MM.1S (cell line): ENCODE data around the gene PTPN3.

Experiments
- DNase-seq: peaks from one replicate; pipeline ENCODE4 v3.0.0-alpha.2; 2015
- H2AFZ ChIP-seq: fragments of 300-600 bp; sonication (generic); 2 replicates; pipeline ENCODE4 v1.6.0; 2016; ENCODE audit warnings: antibody characterized with exemption, low read length
- H3F3A ChIP-seq: fragments of 300-600 bp; sonication (generic); 2 replicates; pipeline ENCODE4 v1.6.1; 2016; ENCODE audit warnings: mild to moderate bottlenecking, antibody characterized with exemption, low read length, moderate library complexity, mixed read lengths; ENCODE audit not compliant: insufficient read depth
- H3K27ac ChIP-seq: fragments of 300-600 bp; sonication (generic); 2 replicates; pipeline ENCODE4 v1.5.1; 2016; ENCODE audit warnings: mild to moderate bottlenecking, low read length
- H3K27me3 ChIP-seq: fragments of 300-600 bp; sonication (generic); replicated peaks from 2 replicates; pipeline ENCODE4 v1.6.0; 2016; ENCODE audit warnings: low read length; ENCODE audit not compliant: insufficient read depth
- H3K36me3 ChIP-seq: fragments of 300-600 bp; sonication (generic); replicated peaks from 2 replicates; pipeline ENCODE4 v1.6.1; 2016; ENCODE audit warnings: mild to moderate bottlenecking, low read length, mixed read lengths; ENCODE audit not compliant: insufficient read depth
- H3K4me1 ChIP-seq: fragments of 300-600 bp; sonication (generic); 2 replicates; pipeline ENCODE4 v1.6.1; 2016; ENCODE audit warnings: low read length, mixed read lengths
- H3K4me2 ChIP-seq: fragments of 300-600 bp; sonication (generic); 2 replicates; pipeline ENCODE4 v1.6.0; 2016; ENCODE audit warnings: low read depth, low read length
- H3K4me3 ChIP-seq: fragments of 300-600 bp; sonication (generic); 2 replicates; pipeline ENCODE4 v1.5.1; 2016; ENCODE audit warnings: low read length, mixed read lengths
- H3K79me2 ChIP-seq: fragments of 300-600 bp; sonication (generic); 2 replicates; pipeline ENCODE4 v1.6.1; 2016; ENCODE audit warnings: mixed run types, low read length, mixed read lengths
- H3K9ac ChIP-seq: fragments of 300-600 bp; sonication (generic); 2 replicates; pipeline ENCODE4 v1.6.1; 2016; ENCODE audit warnings: low read length, mixed read lengths
- H3K9me2 ChIP-seq: fragments of 300-600 bp; sonication (generic); replicated peaks from 2 replicates; pipeline ENCODE4 v1.6.1; 2016; ENCODE audit warnings: mild to moderate bottlenecking, low read length, mixed read lengths; ENCODE audit not compliant: insufficient read depth
- H3K9me3 ChIP-seq: fragments of 300-600 bp; sonication (generic); replicated peaks from 2 replicates; pipeline ENCODE4 v1.6.1; 2016; ENCODE audit warnings: mild to moderate bottlenecking, low read length, mixed read lengths; ENCODE audit not compliant: insufficient read depth
- H4K20me1 ChIP-seq: fragments of 300-600 bp; sonication (generic); 2 replicates; pipeline ENCODE4 v1.6.1; 2016; ENCODE audit warnings: mild to moderate bottlenecking, low read length, moderate library complexity, mixed read lengths; ENCODE audit not compliant: insufficient read depth
- EZH2 ChIP-seq: fragments of 300-600 bp; sonication (generic); optimal IDR thresholded peaks from 2 replicates; pipeline ENCODE3; 2017; ENCODE audit warnings: low read depth, mild to moderate bottlenecking, antibody characterized with exemption, low read length, mixed read lengths
- EZH2phosphoT487 ChIP-seq: fragments of 300-600 bp; sonication (generic); IDR thresholded peaks from 2 replicates; pipeline ENCODE4 v1.6.1; 2018; ENCODE audit warnings: antibody characterized with exemption, low read length
- TF ChIP-seq, protein P1 (sequence below): fragments of 300-600 bp; sonication (generic); IDR thresholded peaks from 2 replicates; pipeline ENCODE4 v1.5.1; 2016; ENCODE audit warnings: antibody characterized with exemption, low read length, mixed read lengths

The PTPN3 gene

GRCh38 chr9:109391176-109391575, 106.9 kb downstream of the PTPN3 start:
- Histone ChIP-seq H3K27me3 (no peaks in the 10 kb centered on the region), H3K9me3 (no peaks in the 10 kb centered on the region), H3K79me2 (no peaks in the 10 kb centered on the region), H3K4me1 (0 out of 2 replicates have a peak, but pooled peaks cover under 1% of the 10 kb centered on the region), H2AFZ (no peak overlapping the region), H3F3A (no peaks in the 10 kb centered on the region), H4K20me1 (no peaks in the 10 kb centered on the region), H3K4me2 (no peak overlapping the region), H3K9ac (no peak overlapping the region), H3K27ac (no peak overlapping the region), H3K4me3 (no peak overlapping the region), H3K9me2 (no peaks in the 10 kb centered on the region), H3K36me3 (no peaks in the 10 kb centered on the region)
- TF ChIP-seq, protein P1, sequence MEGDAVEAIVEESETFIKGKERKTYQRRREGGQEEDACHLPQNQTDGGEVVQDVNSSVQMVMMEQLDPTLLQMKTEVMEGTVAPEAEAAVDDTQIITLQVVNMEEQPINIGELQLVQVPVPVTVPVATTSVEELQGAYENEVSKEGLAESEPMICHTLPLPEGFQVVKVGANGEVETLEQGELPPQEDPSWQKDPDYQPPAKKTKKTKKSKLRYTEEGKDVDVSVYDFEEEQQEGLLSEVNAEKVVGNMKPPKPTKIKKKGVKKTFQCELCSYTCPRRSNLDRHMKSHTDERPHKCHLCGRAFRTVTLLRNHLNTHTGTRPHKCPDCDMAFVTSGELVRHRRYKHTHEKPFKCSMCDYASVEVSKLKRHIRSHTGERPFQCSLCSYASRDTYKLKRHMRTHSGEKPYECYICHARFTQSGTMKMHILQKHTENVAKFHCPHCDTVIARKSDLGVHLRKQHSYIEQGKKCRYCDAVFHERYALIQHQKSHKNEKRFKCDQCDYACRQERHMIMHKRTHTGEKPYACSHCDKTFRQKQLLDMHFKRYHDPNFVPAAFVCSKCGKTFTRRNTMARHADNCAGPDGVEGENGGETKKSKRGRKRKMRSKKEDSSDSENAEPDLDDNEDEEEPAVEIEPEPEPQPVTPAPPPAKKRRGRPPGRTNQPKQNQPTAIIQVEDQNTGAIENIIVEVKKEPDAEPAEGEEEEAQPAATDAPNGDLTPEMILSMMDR, result no peak
- TF ChIP-seq EZH2, result no peak
- TF ChIP-seq EZH2phosphoT487, result no peak
- DNase-seq, result no peak

DNA sequence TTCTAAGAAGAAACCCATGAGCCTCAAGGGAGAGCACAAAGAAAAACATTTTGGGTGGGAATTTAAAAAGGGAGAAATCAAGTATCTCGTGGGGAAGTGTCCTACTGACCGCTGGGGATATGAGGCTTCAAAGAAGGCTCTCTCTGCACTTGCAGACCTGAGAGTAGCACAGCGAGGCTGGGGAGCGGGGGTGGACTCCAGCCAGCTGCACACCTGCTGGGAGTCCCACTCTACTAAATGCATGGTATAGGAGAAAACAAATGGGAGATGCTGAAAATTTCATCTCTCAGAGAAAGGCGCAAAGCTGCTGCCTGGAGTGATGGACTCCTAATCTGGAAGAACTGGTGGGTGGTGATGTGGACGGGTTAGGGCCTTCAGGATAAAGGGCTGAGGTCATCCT, 110.3 kb downstream of the PTPN3 start:
- no peaks in the 10 kb centered on the region for H3F3A ChIP-seq
- H3K79me2 ChIP-seq, result no peaks in the 10 kb centered on the region
- H3K27me3 ChIP-seq, result no peaks in the 10 kb centered on the region
- no peak overlapping the region for H3K27ac ChIP-seq
- no peaks in the 10 kb centered on the region for H3K9me3 ChIP-seq
- no peak overlapping the region for H2AFZ ChIP-seq
- H3K9ac ChIP-seq, result no peak overlapping the region
- H3K4me1 ChIP-seq, result peaks cover 5% of the 10 kb centered on the region; the same call in 1 of the 2 replicates
- no peak for DNase-seq
- H4K20me1 ChIP-seq, result no peaks in the 10 kb centered on the region
- TF ChIP-seq, protein P1, result no peak
- no peak for TF ChIP-seq EZH2phosphoT487
- TF ChIP-seq EZH2, result no peak
- no peak overlapping the region for H3K4me3 ChIP-seq
- no peaks in the 10 kb centered on the region for H3K9me2 ChIP-seq
- H3K4me2 ChIP-seq, result no peak overlapping the region
- no peaks in the 10 kb centered on the region for H3K36me3 ChIP-seq

DNA sequence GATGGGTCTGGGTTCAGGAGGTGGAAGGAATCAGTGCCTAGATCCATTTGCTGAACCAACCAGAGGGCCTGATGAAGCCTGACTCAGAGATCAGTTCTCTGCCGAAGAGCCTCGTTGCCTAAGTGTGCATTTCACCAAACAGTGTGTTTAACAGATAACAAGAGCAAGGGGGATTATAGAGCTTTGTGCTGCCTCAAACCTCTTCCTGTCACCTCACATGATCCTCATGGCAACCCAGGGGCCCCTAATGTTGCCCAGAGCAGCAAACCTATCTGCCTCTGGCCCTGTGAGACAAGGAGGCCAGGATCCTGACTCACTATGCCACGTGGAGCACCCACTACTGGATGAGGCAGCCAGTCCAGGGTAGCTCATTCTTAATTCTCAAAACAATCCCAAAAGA, 110.9 kb downstream of the PTPN3 start:
- H3K9me3 ChIP-seq, result no peaks in the 10 kb centered on the region
- no peaks in the 10 kb centered on the region for H4K20me1 ChIP-seq
- H2AFZ ChIP-seq, result no peak overlapping the region
- no peak overlapping the region for H3K4me3 ChIP-seq
- no peaks in the 10 kb centered on the region for H3K36me3 ChIP-seq
- no peaks in the 10 kb centered on the region for H3K9me2 ChIP-seq
- H3K4me1 ChIP-seq, result peaks cover 5% of the 10 kb centered on the region; the same call in 1 of the 2 replicates
- no peaks in the 10 kb centered on the region for H3F3A ChIP-seq
- TF ChIP-seq, protein P1, result no peak
- TF ChIP-seq EZH2phosphoT487, result no peak
- TF ChIP-seq EZH2, result no peak
- no peaks in the 10 kb centered on the region for H3K27me3 ChIP-seq
- no peak for DNase-seq
- H3K9ac ChIP-seq, result no peak overlapping the region
- H3K4me2 ChIP-seq, result no peak overlapping the region
- no peak overlapping the region for H3K27ac ChIP-seq
- no peaks in the 10 kb centered on the region for H3K79me2 ChIP-seq
